GM18511 (cell line): ENCODE results near the gene AZIN2.
"Not testable (repeated sequence)": the region's sequence is repeated elsewhere in the genome, so short reads cannot be mapped to it uniquely, and the experiment has no call there.

Experiments used
- ATAC-seq: cut with Tn5 transposase; IDR thresholded peaks from one replicate; pipeline ENCODE4 v1.9.1; 2021; ENCODE audit warnings: mild to moderate bottlenecking, moderate library complexity; ENCODE audit not compliant: unreplicated experiment

AZIN2 gene

GRCh38 chr1:33056426-33056825 is 24.5 kb upstream of the AZIN2 start:
- no peak for ATAC-seq

- no peak for ATAC-seq
Measured at GRCh38 chr1:33057095-33057494, 23.9 kb upstream of the AZIN2 start.

- ATAC-seq = no peak
Measured at GRCh38 chr1:33060579-33061083, 20.3 kb upstream of the AZIN2 start.

- no peak for ATAC-seq
Measured at GRCh38 chr1:33061834-33062233, 19.1 kb upstream of the AZIN2 start.

- ATAC-seq = not testable (repeated sequence)
Measured at GRCh38 chr1:33064284-33064683, 16.7 kb upstream of the AZIN2 start.

GRCh38 chr1:33065301-33065700 is 15.7 kb upstream of the AZIN2 start:
- no peak for ATAC-seq

- not testable (repeated sequence) for ATAC-seq
Measured at GRCh38 chr1:33066477-33066876, 14.5 kb upstream of the AZIN2 start.

- not testable (repeated sequence) for ATAC-seq
Measured at GRCh38 chr1:33068108-33068507, 12.8 kb upstream of the AZIN2 start.

- no peak for ATAC-seq
Measured at GRCh38 chr1:33070628-33071027, 10.3 kb upstream of the AZIN2 start.

- ATAC-seq = no peak
Measured at GRCh38 chr1:33072707-33073106, 8.2 kb upstream of the AZIN2 start.

- ATAC-seq = no peak
Measured at GRCh38 chr1:33074193-33074945, 6.6 kb upstream of the AZIN2 start.

GRCh38 chr1:33078030-33078591 is 2.8 kb upstream of the AZIN2 start:
- no peak for ATAC-seq

- ATAC-seq = no peak
Measured at GRCh38 chr1:33080373-33080772, 580 bp upstream of the AZIN2 start.

GRCh38 chr1:33081554-33082305 is 777 bp downstream of the AZIN2 start:
- no peak for ATAC-seq

GRCh38 chr1:33082575-33083108 is 1.7 kb downstream of the AZIN2 start:
- no peak for ATAC-seq

- no peak for ATAC-seq
Measured at GRCh38 chr1:33085332-33085731, 4.4 kb downstream of the AZIN2 start.

GRCh38 chr1:33086384-33086850 is 5.5 kb downstream of the AZIN2 start:
- ATAC-seq = no peak

GRCh38 chr1:33087677-33088076 is 6.7 kb downstream of the AZIN2 start:
- no peak for ATAC-seq

GRCh38 chr1:33088119-33088906 is 7.4 kb downstream of the AZIN2 start:
- ATAC-seq = no peak

GRCh38 chr1:33089457-33089856 is 8.5 kb downstream of the AZIN2 start:
- no peak for ATAC-seq

- ATAC-seq = no peak
Measured at GRCh38 chr1:33092438-33092837, 11.5 kb downstream of the AZIN2 start.
